GM12878 (cell line): ENCODE measurements around the gene TAF11L14. TPM values are rescaled to one million over a fixed set of nuclear protein-coding genes. Genes with fewer than 3 reads are reported as not detected.
"Not testable (repeated sequence)": the region's sequence is repeated elsewhere in the genome, so short reads cannot be mapped to it uniquely, and the experiment has no call there.

Experiments
- ATAC-seq: fragments of 200-7000 bp; cut with Tn5 transposase; 3 replicates; pipeline ENCODE4 v1.9.1; 2020; ENCODE audit warnings: mild to moderate bottlenecking, moderate library complexity
- BruUV-seq: library from RNA; stranded (reverse); fragments of 400-500 nt; replicated peaks from 2 replicates; lab custom pipeline; 2021; lab: Mats Ljungman, UMichigan
- CTCF ChIA-PET: fragments of 300-600 bp; sonication (Branson Sonifier 250); formaldehyde crosslinking; extraction: SDS; loops from one replicate; lab custom pipeline; 2021; ENCODE audit warnings: inconsistent platforms; lab: Yijun Ruan, JAX
- POLR2A ChIA-PET: fragments of 350-600 bp; formaldehyde crosslinking; extraction: SDS; loops from one replicate; lab custom pipeline; 2021; ENCODE audit warnings: inconsistent platforms; lab: Charles Lee
- RAD21 ChIA-PET: fragments of 300-600 bp; sonication (Branson Sonifier 250); formaldehyde crosslinking; loops from one replicate; lab custom pipeline; 2023; ENCODE audit warnings: antibody characterized with exemption; ENCODE audit not compliant: unreplicated experiment; lab: Charles Lee
- SMC1A ChIA-PET: fragments of 300-600 bp; sonication (Branson Sonifier 250); formaldehyde crosslinking; loops from one replicate; lab custom pipeline; 2023; ENCODE audit not compliant: unreplicated experiment, uncharacterized antibody; lab: Charles Lee
- DNase-seq: peaks from one replicate; pipeline ENCODE4 v3.0.0-alpha.2; 2011; ENCODE audit warnings: low read depth, low spot score
- FAIRE-seq: peaks from 3 replicates; lab custom pipeline; 2011; peaks lifted over from hg19 to GRCh38; lab: Jason Lieb, UNC
- H2AFZ ChIP-seq: 2 replicates; pipeline ENCODE4 v1.6.0; 2011; ENCODE audit warnings: low read depth, low read length, control low read depth; ENCODE audit not compliant: control insufficient read depth
- H3K27ac ChIP-seq: 2 replicates; pipeline ENCODE4 v1.5.1; 2011; ENCODE audit warnings: control low read depth; ENCODE audit not compliant: control insufficient read depth, insufficient read depth
- H3K27me3 ChIP-seq, 2 experiments: replicated peaks in 1 of 2; 2 replicates each; pipeline versions ENCODE4 v1.6.0 to v1.6.1; 2011; ENCODE audit warnings: low read length in 1 of 2; ENCODE audit not compliant: control insufficient read depth in 2 of 2, insufficient read depth in 2 of 2
- H3K36me3 ChIP-seq, 2 experiments: 2 replicates each; pipeline ENCODE4 v1.5.1; 2011; ENCODE audit warnings: low read length in 1 of 2; ENCODE audit not compliant: control insufficient read depth in 2 of 2, insufficient read depth in 2 of 2
- H3K4me1 ChIP-seq: 2 replicates; pipeline ENCODE4 v1.6.1; 2011; ENCODE audit warnings: mild to moderate bottlenecking, low read length, moderate library complexity, mixed read lengths; ENCODE audit not compliant: control insufficient read depth, insufficient read depth
- H3K4me2 ChIP-seq: 2 replicates; pipeline ENCODE4 v1.6.0; 2011; ENCODE audit warnings: control low read depth; ENCODE audit not compliant: control insufficient read depth, insufficient read depth
- H3K4me3 ChIP-seq: fragments of 200-600 bp; sonication (generic); 2 replicates; pipeline ENCODE4 v1.5.1; 2016
- H3K79me2 ChIP-seq: 2 replicates; pipeline ENCODE4 v1.6.0; 2011; ENCODE audit warnings: low read length; ENCODE audit not compliant: control insufficient read depth, insufficient read depth
- H3K9ac ChIP-seq: 2 replicates; pipeline ENCODE4 v1.8.0; 2011; ENCODE audit warnings: low read length, control low read depth, mixed read lengths; ENCODE audit not compliant: control insufficient read depth, insufficient read depth
- H3K9me3 ChIP-seq: replicated peaks from 3 replicates; pipeline ENCODE4 v1.5.1; 2011; ENCODE audit warnings: mild to moderate bottlenecking, low read length; ENCODE audit not compliant: control insufficient read depth, insufficient read depth
- H4K20me1 ChIP-seq: 2 replicates; pipeline ENCODE4 v1.6.0; 2011; ENCODE audit not compliant: control insufficient read depth, insufficient read depth
- POLR2AphosphoS5 ChIP-seq: IDR thresholded peaks from 2 replicates; pipeline ENCODE4 v1.6.1; 2011; ENCODE audit warnings: mild to moderate bottlenecking, low read length, inconsistent platforms
- SMARCA5 ChIP-seq: fragments of 450-650 bp; IDR thresholded peaks from 2 replicates; pipeline ENCODE4 v1.6.1; 2017; ENCODE audit warnings: mild to moderate bottlenecking
- STAT3 ChIP-seq: IDR thresholded peaks from 2 replicates; pipeline ENCODE4 v1.6.1; 2011; ENCODE audit warnings: low read depth, low read length, improper control_type of control experiment
- WGBS: methylation state at CpG from one replicate; pipeline ENCODE4 v1.1.6; 2016; ENCODE audit warnings: low lambda C conversion rate; ENCODE audit not compliant: insufficient replicate concordance, insufficient coverage; ENCODE audit errors: missing lambda C conversion rate; 5-methylcytosine and 5-hydroxymethylcytosine counted together
- in situ Hi-C: fragments of 300-500 bp; cut with MboI; formaldehyde crosslinking; loops from 9 replicates; pipeline ENCODE4 v1.14.3; 2018; ENCODE audit warnings: mixed read lengths
- intact Hi-C: fragments of 100-400 bp; cut with micrococcal nuclease; formaldehyde crosslinking; loops from one replicate; pipeline ENCODE4 v1.14.2; 2022; ENCODE audit not compliant: unreplicated experiment
- polyA plus RNA-seq, 11 experiments: library from polyadenylated mRNA; depleted of rRNA in 4 of 11; unstranded in 6 of 11; stranded (reverse) in 5 of 11; fragments of >200 nt; fragmentation: Nextera tagmentation in 4 of 11; fragmentation: Illumina TruSeq in 1 of 11; extraction: Ambion mirVana in 4 of 11; extraction: Trizol in 1 of 11; gene quantifications; 1 replicate in 1 of 11; 2 replicates in 10 of 11; pipeline versions ENCODE4 v1.2.1 to v1.2.3, GENCODE V29; 2011 to 2016; ENCODE audit warnings: inconsistent platforms in 2 of 11, missing spikeins in 2 of 11, low read depth in 1 of 11
- total RNA-seq, 4 experiments: library from RNA; depleted of rRNA in 3 of 4; stranded (reverse); fragments of >200 nt in 3 of 4; fragmentation: Illumina TruSeq in 1 of 4; extraction: Trizol in 1 of 4; gene quantifications; 2 replicates each; pipeline versions ENCODE4 v1.2.1 to v1.2.3, GENCODE V29; 2013 to 2021

TAF11L14 gene
- total and polyA plus RNA-seq, 10 of the 15 experiments (the other 5 are each of a cell fraction or from before 2014, with no cell fraction given): not detected

DNA sequence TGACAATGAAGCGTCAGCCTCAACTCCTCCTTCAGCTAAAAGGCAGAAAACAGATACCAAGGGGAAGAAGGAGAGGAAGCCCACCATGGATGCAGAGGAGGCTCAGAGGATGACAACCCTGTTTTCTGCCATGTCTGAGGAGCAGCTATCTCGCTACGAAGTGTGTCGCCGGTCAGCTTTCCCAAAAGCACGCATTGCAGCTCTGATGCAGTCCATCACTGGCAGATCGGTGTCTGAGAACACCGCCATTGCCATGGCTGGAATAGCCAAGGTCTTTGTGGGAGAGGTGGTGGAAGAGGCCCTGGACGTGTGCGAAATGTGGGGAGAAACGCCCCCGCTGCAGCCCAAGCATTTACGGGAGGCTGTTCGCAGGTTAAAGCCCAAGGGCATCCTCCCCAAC, 29.3 kb upstream of the TAF11L14 start (continued):
- TF ChIP-seq STAT3: no peak
- TF ChIP-seq POLR2AphosphoS5: no peak
- TF ChIP-seq SMARCA5: no peak

DNA sequence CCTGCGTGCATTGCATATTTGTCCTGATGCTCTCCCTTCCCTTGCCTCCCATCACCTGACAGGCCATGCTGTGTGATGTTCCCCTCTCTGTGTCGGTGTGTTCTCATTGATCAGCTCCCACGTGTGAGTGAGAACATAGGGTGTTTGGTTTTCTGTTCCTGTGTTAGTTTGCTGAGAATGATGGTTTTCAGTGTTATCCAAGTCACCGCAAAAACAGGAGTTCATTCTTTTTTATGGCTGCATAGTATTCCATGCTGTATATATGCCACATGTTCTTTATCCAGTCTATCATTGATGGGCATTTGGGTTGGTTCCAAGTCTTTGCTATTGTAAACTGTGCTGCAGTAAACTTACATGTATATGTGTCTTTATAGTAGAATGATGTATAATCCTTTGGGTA, 26.8 kb upstream of the TAF11L14 start:
- H3K36me3 ChIP-seq, H2AFZ ChIP-seq, ATAC-seq, H3K9ac ChIP-seq, DNase-seq, H3K4me3 ChIP-seq, POLR2A ChIA-PET, SMC1A ChIA-PET, H3K79me2 ChIP-seq, CTCF ChIA-PET, H3K9me3 ChIP-seq, H3K4me1 ChIP-seq, intact Hi-C loops, H3K27ac ChIP-seq, BruUV-seq, in situ Hi-C loops, FAIRE-seq, H4K20me1 ChIP-seq, RAD21 ChIA-PET, H3K27me3 ChIP-seq, H3K4me2 ChIP-seq: not testable (repeated sequence)
- WGBS: 51% methylated on average over 4 of the region's 4 CpGs

DNA sequence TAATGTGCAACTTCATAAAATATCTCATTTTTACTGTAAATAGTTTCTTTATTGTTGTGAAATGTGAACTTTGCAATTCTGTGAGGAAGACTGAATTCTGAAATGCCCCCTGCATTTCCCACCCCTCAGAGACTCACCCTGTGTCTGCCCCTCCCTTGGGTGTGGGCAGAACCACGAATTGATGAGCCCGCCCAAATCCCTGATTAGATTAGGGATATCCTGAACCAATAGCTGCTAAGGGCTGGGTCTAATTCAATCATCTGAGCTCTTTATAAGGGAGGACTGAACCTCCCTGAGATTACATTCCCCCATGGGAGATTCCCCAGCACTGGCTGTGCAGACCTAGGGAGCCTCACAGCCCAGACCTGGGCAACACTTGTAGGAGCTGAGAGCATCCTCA, 24.2 kb upstream of the TAF11L14 start, which contains the start of gene TAF11L12:
Gene TAF11L12 (plus strand): TSS at position 301 of the 400 bp plus-strand sequence.
- H3K27me3 ChIP-seq, SMC1A ChIA-PET, in situ Hi-C loops, H2AFZ ChIP-seq, POLR2A ChIA-PET, intact Hi-C loops, H3K9me3 ChIP-seq, H3K4me3 ChIP-seq, DNase-seq, H3K4me2 ChIP-seq, ATAC-seq, H3K4me1 ChIP-seq, H4K20me1 ChIP-seq, H3K36me3 ChIP-seq, BruUV-seq, H3K9ac ChIP-seq, H3K79me2 ChIP-seq, FAIRE-seq, H3K27ac ChIP-seq: not testable (repeated sequence)
- 38% methylated on average over 2 of the region's 2 CpGs for WGBS
- CTCF ChIA-PET: interaction anchor here (0.6 kb wide), 1 partner anchor 394 kb away, joined by 3 read pairs; no protein-coding TSS in a partner anchor
- RAD21 ChIA-PET: interaction anchor here (1.6 kb wide), 1 partner anchor 394 kb away, joined by 3 read pairs; no protein-coding TSS in a partner anchor
